ENCODE results near the gene PABPC3. TPM values are rescaled to one million over a fixed set of nuclear protein-coding genes. Genes with fewer than 3 reads are reported as not detected.

PABPC3 gene
- total RNA-seq, result 0.04 TPM in 1 of 2 replicates, not detected in the other

DNA sequence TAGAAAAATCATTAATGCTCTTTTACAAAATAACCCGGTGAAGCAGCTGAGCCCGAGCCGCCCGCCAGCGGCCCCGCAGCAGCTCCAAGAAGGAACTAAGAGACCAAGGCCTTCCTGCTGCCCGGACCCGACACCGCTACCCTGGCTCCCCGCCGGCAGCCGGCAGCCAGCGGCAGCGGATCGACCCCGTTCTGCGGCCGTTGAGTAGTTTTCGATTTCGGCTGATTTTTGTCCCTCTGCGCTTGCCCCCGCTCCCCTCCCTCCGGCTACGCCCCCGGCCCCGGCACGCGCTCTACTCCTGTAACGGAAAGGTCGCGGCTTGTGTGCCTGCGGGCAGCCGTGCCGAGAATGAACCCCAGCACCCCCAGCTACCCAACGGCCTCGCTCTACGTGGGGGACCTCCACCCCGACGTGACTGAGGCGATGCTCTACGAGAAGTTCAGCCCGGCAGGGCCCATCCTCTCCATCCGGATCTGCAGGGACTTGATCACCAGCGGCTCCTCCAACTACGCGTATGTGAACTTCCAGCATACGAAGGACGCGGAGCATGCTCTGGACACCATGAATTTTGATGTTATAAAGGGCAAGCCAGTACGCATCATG is at the start of gene PABPC3:
Gene PABPC3, plus strand, starts transcription at position 286 of the 603 bp plus-strand sequence. Its CDS starts 63 bp downstream, at position 349.

Other genes starting within 250 kb of the PABPC3 start
- not detected in 2 replicates for gene AMER2, start 76.2 kb downstream of the PABPC3 start, total RNA-seq
- gene MTMR6, start 191.4 kb downstream of the PABPC3 start, total RNA-seq, result 20.3 and 20.4 TPM in 2 replicates
- gene NUP58, start 205.5 kb downstream of the PABPC3 start, total RNA-seq, result 52.0 and 59.9 TPM in 2 replicates

All from hair follicular keratinocyte (primary cell).